Measurements from ENCODE around the gene TRIM22. TPM values are rescaled to one million over a fixed set of nuclear protein-coding genes. Genes with fewer than 3 reads are reported as not detected.

The TRIM22 gene
- total RNA-seq, 1 donor from 2014 or later, result 127 TPM

- intact Hi-C loops (cut with micrococcal nuclease), result no loop called here
- Mint-ChIP-seq H3K36me3 (ENCODE audit: low read depth) (no peaks in the 10 kb centered on the region), H3K4me3 (no peak overlapping the region), H3K4me1 (ENCODE audit: low read depth) (no peaks in the 10 kb centered on the region), H3K27ac (no peak overlapping the region), H3K27me3 (ENCODE audit: insufficient read depth) (no peaks in the 10 kb centered on the region), H3K9me3 (no peaks in the 10 kb centered on the region)
- no peak for DNase-seq (ENCODE audit: low spot score)
These were observed 36.8 kb downstream of the TRIM22 start for GRCh38 chr11:5726351-5726750.

GRCh38 chr11:5727691-5728090, 38.1 kb downstream of the TRIM22 start:
- H3K4me1 Mint-ChIP-seq (ENCODE audit: low read depth), result no peaks in the 10 kb centered on the region
- no peak overlapping the region for H3K4me3 Mint-ChIP-seq
- no peak overlapping the region for H3K27ac Mint-ChIP-seq
- H3K9me3 Mint-ChIP-seq, result no peaks in the 10 kb centered on the region
- intact Hi-C loops (cut with micrococcal nuclease), result no loop called here
- H3K36me3 Mint-ChIP-seq (ENCODE audit: low read depth), result no peaks in the 10 kb centered on the region
- H3K27me3 Mint-ChIP-seq (ENCODE audit: insufficient read depth), result no peaks in the 10 kb centered on the region
- DNase-seq (ENCODE audit: low spot score), result no peak

- Mint-ChIP-seq H3K4me3 (no peak within 1 kb of the TSS), H3K36me3 (ENCODE audit: low read depth) (peaks cover 2% of the 10 kb centered on the region), H3K27me3 (ENCODE audit: insufficient read depth) (peaks cover 6% of the 10 kb centered on the region), H3K9me3 (peaks cover under 1% of the 10 kb centered on the region), H3K27ac (no peak within 1 kb of the TSS), H3K4me1 (ENCODE audit: low read depth) (no peaks in the 10 kb centered on the region)
- intact Hi-C loops (cut with micrococcal nuclease), result no loop called here
- no peak for DNase-seq (ENCODE audit: low spot score)
These were observed 46.8 kb downstream of the TRIM22 start, which contains the start of gene OR56B1 for GRCh38 chr11:5736396-5736795. OR56B1 (plus strand) TSS chr11:5736448; CDS start chr11:5736517, 69 bp downstream.

GRCh38 chr11:5737091-5737490, 47.5 kb downstream of the TRIM22 start:
- no peak overlapping the region for H3K27ac Mint-ChIP-seq
- DNase-seq (ENCODE audit: low spot score), result no peak
- peaks cover 8% of the 10 kb centered on the region for H3K9me3 Mint-ChIP-seq
- peaks cover 11% of the 10 kb centered on the region for H3K27me3 Mint-ChIP-seq (ENCODE audit: insufficient read depth)
- no peaks in the 10 kb centered on the region for H3K4me1 Mint-ChIP-seq (ENCODE audit: low read depth)
- H3K36me3 Mint-ChIP-seq (ENCODE audit: low read depth), result peaks cover 2% of the 10 kb centered on the region
- H3K4me3 Mint-ChIP-seq, result no peak overlapping the region
- intact Hi-C loops (cut with micrococcal nuclease), result no loop called here

- Mint-ChIP-seq H3K36me3 (ENCODE audit: low read depth) (peaks cover 2% of the 10 kb centered on the region), H3K27me3 (ENCODE audit: insufficient read depth) (peaks cover 11% of the 10 kb centered on the region), H3K9me3 (peaks cover 10% of the 10 kb centered on the region), H3K4me3 (no peak overlapping the region), H3K4me1 (ENCODE audit: low read depth) (no peaks in the 10 kb centered on the region), H3K27ac (no peak overlapping the region)
- intact Hi-C loops (cut with micrococcal nuclease), result no loop called here
- DNase-seq (ENCODE audit: low spot score), result no peak
These were observed 48.2 kb downstream of the TRIM22 start for GRCh38 chr11:5737670-5738392.

GRCh38 chr11:5738431-5738830, 48.8 kb downstream of the TRIM22 start:
- H3K27ac Mint-ChIP-seq, result no peak overlapping the region
- no peak for DNase-seq (ENCODE audit: low spot score)
- H3K4me1 Mint-ChIP-seq (ENCODE audit: low read depth), result no peaks in the 10 kb centered on the region
- H3K4me3 Mint-ChIP-seq, result no peak overlapping the region
- peaks cover 2% of the 10 kb centered on the region for H3K36me3 Mint-ChIP-seq (ENCODE audit: low read depth)
- intact Hi-C loops (cut with micrococcal nuclease), result no loop called here
- peaks cover 11% of the 10 kb centered on the region for H3K27me3 Mint-ChIP-seq (ENCODE audit: insufficient read depth)
- H3K9me3 Mint-ChIP-seq, result peaks cover 10% of the 10 kb centered on the region

GRCh38 chr11:5746614-5747013, 57.0 kb downstream of the TRIM22 start:
- no peak overlapping the region for H3K4me3 Mint-ChIP-seq
- H3K27ac Mint-ChIP-seq, result no peak overlapping the region
- peaks cover 7% of the 10 kb centered on the region for H3K9me3 Mint-ChIP-seq
- intact Hi-C loops (cut with micrococcal nuclease), result no loop called here
- H3K36me3 Mint-ChIP-seq (ENCODE audit: low read depth), result no peaks in the 10 kb centered on the region
- peaks cover 8% of the 10 kb centered on the region for H3K27me3 Mint-ChIP-seq (ENCODE audit: insufficient read depth)
- no peaks in the 10 kb centered on the region for H3K4me1 Mint-ChIP-seq (ENCODE audit: low read depth)
- no peak for DNase-seq (ENCODE audit: low spot score)

- peaks cover 2% of the 10 kb centered on the region for H3K27me3 Mint-ChIP-seq (ENCODE audit: insufficient read depth)
- H3K4me3 Mint-ChIP-seq, result no peak overlapping the region
- no peaks in the 10 kb centered on the region for H3K9me3 Mint-ChIP-seq
- intact Hi-C loops (cut with micrococcal nuclease), result no loop called here
- no peaks in the 10 kb centered on the region for H3K4me1 Mint-ChIP-seq (ENCODE audit: low read depth)
- no peaks in the 10 kb centered on the region for H3K36me3 Mint-ChIP-seq (ENCODE audit: low read depth)
- no peak for DNase-seq (ENCODE audit: low spot score)
- no peak overlapping the region for H3K27ac Mint-ChIP-seq
These were observed 60.2 kb downstream of the TRIM22 start for GRCh38 chr11:5749836-5750235.

- H3K4me3 Mint-ChIP-seq, result no peak within 1 kb of the TSS
- H3K27ac Mint-ChIP-seq, result no peak within 1 kb of the TSS
- no peaks in the 10 kb centered on the region for H3K9me3 Mint-ChIP-seq
- DNase-seq (ENCODE audit: low spot score), result no peak
- no peaks in the 10 kb centered on the region for H3K36me3 Mint-ChIP-seq (ENCODE audit: low read depth)
- intact Hi-C loops (cut with micrococcal nuclease), result no loop called here
- no peaks in the 10 kb centered on the region for H3K27me3 Mint-ChIP-seq (ENCODE audit: insufficient read depth)
- no peaks in the 10 kb centered on the region for H3K4me1 Mint-ChIP-seq (ENCODE audit: low read depth)
These were observed 64.4 kb downstream of the TRIM22 start, which contains the start of gene OR52N4 for GRCh38 chr11:5753943-5754342. OR52N4 (plus strand) TSS chr11:5754243; CDS start chr11:5754741, 498 bp downstream.

Other genes starting within 250 kb of the TRIM22 start
- not detected in 2 replicates for gene OR51I1, start 248.3 kb upstream of the TRIM22 start, total RNA-seq
- gene OR51I2, start 240.5 kb upstream of the TRIM22 start, total RNA-seq, result not detected in 2 replicates
- not detected in 2 replicates for gene OR52D1, start 201.1 kb upstream of the TRIM22 start, total RNA-seq
- gene UBQLN3, start 179.8 kb upstream of the TRIM22 start, total RNA-seq, result not detected in 2 replicates
- gene UBQLNL, start 173.1 kb upstream of the TRIM22 start, total RNA-seq, result 0.18 TPM in 1 of 2 replicates, not detected in the other
- gene OR52H1, start 141.2 kb upstream of the TRIM22 start, total RNA-seq, result not detected in 2 replicates
- gene OR52B6, start 108.9 kb upstream of the TRIM22 start, total RNA-seq, result not detected in 2 replicates
- gene TRIM6, start 93.2 kb upstream of the TRIM22 start, total RNA-seq, result 0.34 and 0.54 TPM in 2 replicates
- gene TRIM34, start 64.8 kb upstream of the TRIM22 start, total RNA-seq, result 4.6 and 5.4 TPM in 2 replicates
- gene TRIM5, start 4.7 kb upstream of the TRIM22 start, total RNA-seq, result 7.9 and 8.6 TPM in 2 replicates
- gene OR56B1, start 46.7 kb downstream of the TRIM22 start, total RNA-seq, result not detected in 2 replicates
- gene OR52N4, start 64.5 kb downstream of the TRIM22 start, total RNA-seq, result 0.16 TPM in 1 of 2 replicates, not detected in the other
- gene OR52N5, start 93.6 kb downstream of the TRIM22 start, total RNA-seq, result not detected in 2 replicates
- not detected in 2 replicates for gene OR52N1, start 101.5 kb downstream of the TRIM22 start, total RNA-seq
- gene OR52N2, start 119.1 kb downstream of the TRIM22 start, total RNA-seq, result not detected in 2 replicates
- gene OR52E6, start 152.1 kb downstream of the TRIM22 start, total RNA-seq, result not detected in 2 replicates
- gene OR52E8, start 167.9 kb downstream of the TRIM22 start, total RNA-seq, result not detected in 2 replicates
- gene OR52E4, start 190.8 kb downstream of the TRIM22 start, total RNA-seq, result not detected in 2 replicates
- not detected in 2 replicates for gene OR52E5, start 203.4 kb downstream of the TRIM22 start, total RNA-seq